Upper lobe of right lung (tissue), 1 donor: Measurements from ENCODE around the gene CPLANE2. TPM values are rescaled to one million over a fixed set of nuclear protein-coding genes. Genes with fewer than 3 reads are reported as not detected.
"Not testable (repeated sequence)": the region's sequence is repeated elsewhere in the genome, so short reads cannot be mapped to it uniquely, and the experiment has no call there.

Experiments used
- ATAC-seq: fragments of 200-7000 bp; cut with Tn5 transposase; one replicate; pipeline ENCODE4 v1.9.1; 2020; ENCODE audit warnings: mild to moderate bottlenecking, moderate library complexity
- DNase-seq: peaks from one replicate; pipeline ENCODE4 v3.0.0-alpha.2; 2020
- H3K27ac ChIP-seq: fragments of 200-600 bp; one replicate; pipeline ENCODE4 v1.8.0; 2022
- H3K27me3 ChIP-seq: fragments of 200-600 bp; one replicate; pipeline ENCODE4 v1.8.0; 2022; ENCODE audit warnings: mild to moderate bottlenecking
- H3K36me3 ChIP-seq: fragments of 200-600 bp; one replicate; pipeline ENCODE4 v1.8.0; 2022
- H3K4me1 ChIP-seq: fragments of 200-600 bp; one replicate; pipeline ENCODE4 v1.8.0; 2022
- H3K4me3 ChIP-seq: fragments of 200-600 bp; one replicate; pipeline ENCODE4 v1.8.0; 2022; ENCODE audit warnings: mild to moderate bottlenecking
- H3K9me3 ChIP-seq: fragments of 200-600 bp; one replicate; pipeline ENCODE4 v1.8.0; 2022
- CTCF ChIP-seq: fragments of 200-600 bp; IDR thresholded peaks from one replicate; pipeline ENCODE4 v1.8.0; 2022; ENCODE audit warnings: antibody characterized with exemption
- intact Hi-C: fragments of 100-400 bp; cut with DNase I; formaldehyde crosslinking; loops from one replicate; pipeline ENCODE4 v1.11.0; 2022
- total RNA-seq: library from RNA; stranded (reverse); fragmentation: NEBNext Ultra II Directional; extraction: Animal tissue kit (Norgen Biotek cat#: 25700); gene quantifications from one replicate; pipeline ENCODE4 v1.2.1, GENCODE V29; 2021
- donor health status: DM: no; HTN: yes; CAD: no; lungs with severe emphysema.

CPLANE2 gene
- total RNA-seq, 1 donor from 2014 or later, result 11.7 TPM

- Histone ChIP-seq H3K4me1 (peaks cover 12% of the 10 kb centered on the region), H3K9me3 (no peaks in the 10 kb centered on the region), H3K36me3 (no peaks in the 10 kb centered on the region), H3K4me3 (peak overlapping the region; percentile 57), H3K27me3 (no peaks in the 10 kb centered on the region), H3K27ac (no peak overlapping the region)
- intact Hi-C loops, result no loop called here
- DNase-seq, result peak; percentile 64
- no peak for TF ChIP-seq CTCF
- no peak for ATAC-seq
Measured at GRCh38 chr1:16218014-16218673, 18.8 kb downstream of the CPLANE2 start.

GRCh38 chr1:16217061-16217785, 19.8 kb downstream of the CPLANE2 start:
- no peaks in the 10 kb centered on the region for H3K36me3 ChIP-seq
- ATAC-seq (peak; percentile 98), DNase-seq (peak; percentile 100)
- intact Hi-C loops, result no loop called here
- no peaks in the 10 kb centered on the region for H3K27me3 ChIP-seq
- no peak for TF ChIP-seq CTCF
- H3K4me3 ChIP-seq, result peak overlapping the region; percentile 57
- peaks cover 12% of the 10 kb centered on the region for H3K4me1 ChIP-seq
- no peaks in the 10 kb centered on the region for H3K9me3 ChIP-seq
- peak overlapping the region; percentile 69 for H3K27ac ChIP-seq

GRCh38 chr1:16215882-16216753, 20.9 kb downstream of the CPLANE2 start:
- intact Hi-C loops, result no loop called here
- Histone ChIP-seq H3K36me3 (no peaks in the 10 kb centered on the region), H3K9me3 (no peaks in the 10 kb centered on the region), H3K4me1 (peaks cover 12% of the 10 kb centered on the region), H3K27me3 (no peaks in the 10 kb centered on the region), H3K4me3 (peak overlapping the region; percentile 57), H3K27ac (no peak overlapping the region)
- ATAC-seq (peak; percentile 62), DNase-seq (peak; percentile 90)
- no peak for TF ChIP-seq CTCF

- DNase-seq, H3K27ac ChIP-seq, H3K36me3 ChIP-seq, H3K4me3 ChIP-seq, ATAC-seq, H3K27me3 ChIP-seq, intact Hi-C loops, H3K9me3 ChIP-seq: not testable (repeated sequence)
- H3K4me1 ChIP-seq, result peaks cover 12% of the 10 kb centered on the region
Measured at GRCh38 chr1:16215240-16215639, 21.7 kb downstream of the CPLANE2 start.

GRCh38 chr1:16213544-16213943, 23.4 kb downstream of the CPLANE2 start:
- intact Hi-C loops, result not testable (repeated sequence)
- H3K4me1 ChIP-seq, result peaks cover 12% of the 10 kb centered on the region

GRCh38 chr1:16213013-16213412, 24.0 kb downstream of the CPLANE2 start:
- H3K36me3 ChIP-seq, result no peaks in the 10 kb centered on the region
- DNase-seq (no peak), ATAC-seq (no peak)
- no peak overlapping the region for H3K27ac ChIP-seq
- no peaks in the 10 kb centered on the region for H3K9me3 ChIP-seq
- no peak for TF ChIP-seq CTCF
- no peaks in the 10 kb centered on the region for H3K27me3 ChIP-seq
- intact Hi-C loops, result no loop called here
- no peak overlapping the region for H3K4me3 ChIP-seq
- H3K4me1 ChIP-seq, result peaks cover 12% of the 10 kb centered on the region

More at GRCh38 chr1:16213544-16213943, 23.4 kb downstream of the CPLANE2 start:
- ATAC-seq, H3K9me3 ChIP-seq, H3K36me3 ChIP-seq, H3K27ac ChIP-seq, DNase-seq, H3K27me3 ChIP-seq, H3K4me3 ChIP-seq: not testable (repeated sequence)
